ENCODE results near the gene GRIK1. TPM values are rescaled to one million over a fixed set of nuclear protein-coding genes. Genes with fewer than 3 reads are reported as not detected.

Gene GRIK1
- total RNA-seq, 1 donor from 2014 or later: 0.20 TPM

GRCh38 chr21:29490016-29490415 is 449.8 kb downstream of the GRIK1 start:
- DNase-seq (ENCODE audit: low read depth in 2 of 2): no peak

GRCh38 chr21:29487154-29487553 is 452.6 kb downstream of the GRIK1 start:
- DNase-seq (ENCODE audit: low read depth in 2 of 2): no peak

Other genes starting within 250 kb of the GRIK1 start
- gene CLDN17, start 226.8 kb upstream of the GRIK1 start, total RNA-seq: not detected in 2 replicates